Esophagus (tissue), 2 donors: ENCODE results near the gene PPP3CB. TPM values are rescaled to one million over a fixed set of nuclear protein-coding genes. Genes with fewer than 3 reads are reported as not detected.

Experiments used
- H3K27ac ChIP-seq, 2 donors: one replicate each; pipeline ENCODE4 v1.5.1; 2013; ENCODE audit warnings: low read depth in 2 of 2, mild to moderate bottlenecking in 2 of 2, inconsistent platforms in 1 of 2, low read length in 1 of 2, moderate library complexity in 1 of 2
- H3K27me3 ChIP-seq, 2 donors: one replicate each; pipeline ENCODE4 v1.6.1; 2013; ENCODE audit warnings: low read length in 2 of 2, control low read depth in 1 of 2, mild to moderate bottlenecking in 1 of 2; ENCODE audit not compliant: insufficient read depth in 2 of 2, control insufficient read depth in 1 of 2
- H3K36me3 ChIP-seq, 2 donors: one replicate each; pipeline ENCODE4 v1.6.1; 2013; ENCODE audit warnings: low read length in 1 of 2; ENCODE audit not compliant: control insufficient read depth in 2 of 2, insufficient read depth in 2 of 2
- H3K4me1 ChIP-seq, 2 donors: one replicate each; pipeline ENCODE4 v1.6.1; 2013; ENCODE audit warnings: low read length in 1 of 2; ENCODE audit not compliant: control insufficient read depth in 2 of 2, insufficient read depth in 2 of 2
- H3K4me3 ChIP-seq, 2 donors: one replicate each; pipeline ENCODE4 v1.5.1; 2013; ENCODE audit warnings: low read length in 2 of 2, mild to moderate bottlenecking in 2 of 2, low read depth in 1 of 2, moderate library complexity in 1 of 2
- H3K9me3 ChIP-seq, 2 donors: one replicate each; pipeline ENCODE4 v1.6.1; 2013; ENCODE audit warnings: mild to moderate bottlenecking in 2 of 2, low read depth in 1 of 2, low read length in 1 of 2, moderate library complexity in 1 of 2; ENCODE audit not compliant: control insufficient read depth in 2 of 2, insufficient read depth in 1 of 2
- WGBS, 2 donors: extraction: QIAGEN DNeasy Blood & Tissue Kit; methylation state at CpG; one replicate each; pipeline ENCODE4 v1.1.7; 2013; 5-methylcytosine and 5-hydroxymethylcytosine counted together
- polyA plus RNA-seq, 2 donors: library from polyadenylated mRNA; stranded (reverse); fragments of 200-250 nt; gene quantifications; one replicate each; pipeline ENCODE4 v1.2.3, GENCODE V29; 2013
- donor health status: healthy with polysubstance abuse.
- donor health status: Bipolar disorder and iron deficiency.

The PPP3CB gene
- polyA plus RNA-seq, 2 donors: 15.7 to 16.7 TPM

- no peaks in the 10 kb centered on the region for H3K27me3 ChIP-seq
- no peak overlapping the region for H3K27ac ChIP-seq
- no peaks in the 10 kb centered on the region for H3K4me1 ChIP-seq
- H3K9me3 ChIP-seq: no peaks in the 10 kb centered on the region
- WGBS, 2 donors: 97 to 98% methylated on average over 4 of the region's 4 CpGs
- H3K36me3 ChIP-seq: peaks cover 3 to 9% of the 10 kb centered on the region in 2 donors
- H3K4me3 ChIP-seq: no peak overlapping the region
Measured at GRCh38 chr10:73512207-73512743, 16.5 kb upstream of the PPP3CB start.

- Histone ChIP-seq H3K4me1 (no peaks in the 10 kb centered on the region), H3K9me3 (no peaks in the 10 kb centered on the region), H3K4me3 (no peak overlapping the region), H3K27me3 (no peaks in the 10 kb centered on the region), H3K36me3 (peaks cover under 1 to 5% of the 10 kb centered on the region in 2 donors), H3K27ac (no peak overlapping the region)
- WGBS, 2 donors: 86 to 96% methylated on average over 5 of the region's 5 CpGs
Measured at GRCh38 chr10:73509695-73510094, 13.9 kb upstream of the PPP3CB start.

GRCh38 chr10:73506491-73506890 is 10.7 kb upstream of the PPP3CB start:
- Histone ChIP-seq H3K9me3 (no peaks in the 10 kb centered on the region), H3K27ac (no peak overlapping the region), H3K27me3 (no peaks in the 10 kb centered on the region), H3K4me3 (no peak overlapping the region), H3K4me1 (no peaks in the 10 kb centered on the region), H3K36me3 (peaks cover 5 to 7% of the 10 kb centered on the region in 2 donors)
- WGBS, 2 donors: 75 to 97% methylated on average over 1 of the region's 1 CpG

- peaks cover 5 to 7% of the 10 kb centered on the region in 2 donors for H3K36me3 ChIP-seq
- H3K4me3 ChIP-seq: no peak overlapping the region
- no peaks in the 10 kb centered on the region for H3K27me3 ChIP-seq
- H3K4me1 ChIP-seq: no peaks in the 10 kb centered on the region
- no peak overlapping the region for H3K27ac ChIP-seq
- no peaks in the 10 kb centered on the region for H3K9me3 ChIP-seq
Measured at GRCh38 chr10:73506074-73506473, 10.2 kb upstream of the PPP3CB start.

GRCh38 chr10:73503037-73503436 is 7.2 kb upstream of the PPP3CB start:
- Histone ChIP-seq H3K27me3 (no peaks in the 10 kb centered on the region), H3K4me3 (no peak overlapping the region), H3K9me3 (no peaks in the 10 kb centered on the region), H3K36me3 (peaks cover 5 to 16% of the 10 kb centered on the region in 2 donors), H3K27ac (no peak overlapping the region), H3K4me1 (no peaks in the 10 kb centered on the region)
- 97 to 98% methylated on average over 1 of the region's 1 CpG for WGBS, 2 donors

GRCh38 chr10:73501651-73502050 is 5.8 kb upstream of the PPP3CB start:
- Histone ChIP-seq H3K4me1 (no peaks in the 10 kb centered on the region), H3K9me3 (no peaks in the 10 kb centered on the region), H3K27me3 (no peaks in the 10 kb centered on the region), H3K27ac (no peak overlapping the region), H3K36me3 (peaks cover 5 to 19% of the 10 kb centered on the region in 2 donors), H3K4me3 (no peak overlapping the region)

- Histone ChIP-seq H3K9me3 (no peaks in the 10 kb centered on the region), H3K4me1 (peaks cover 3% of the 10 kb centered on the region in 2 donors), H3K27ac (no peak overlapping the region), H3K36me3 (peaks cover 0 to 13% of the 10 kb centered on the region in 2 donors), H3K27me3 (no peaks in the 10 kb centered on the region), H3K4me3 (no peak overlapping the region)
- 83 to 84% methylated on average over 2 of the region's 2 CpGs for WGBS, 2 donors
Measured at GRCh38 chr10:73497623-73498022, 1.8 kb upstream of the PPP3CB start.

GRCh38 chr10:73495226-73495883 is 469 bp downstream of the PPP3CB start:
- Histone ChIP-seq H3K9me3 (no peaks in the 10 kb centered on the region), H3K4me1 (peaks cover 3% of the 10 kb centered on the region in 2 donors), H3K27me3 (no peaks in the 10 kb centered on the region), H3K36me3 (peaks cover 0 to 13% of the 10 kb centered on the region in 2 donors), H3K27ac (peak overlapping the region; percentile 99 to 100), H3K4me3 (peak overlapping the region; percentile 94 to 98)
- WGBS, 2 donors: 0% methylated on average over 40 to 55 of the region's 55 CpGs

- Histone ChIP-seq H3K27me3 (no peaks in the 10 kb centered on the region), H3K4me3 (peak overlapping the region; percentile 94 to 98), H3K9me3 (no peaks in the 10 kb centered on the region), H3K27ac (peak overlapping the region; percentile 99 to 100), H3K36me3 (peaks cover 0 to 10% of the 10 kb centered on the region in 2 donors), H3K4me1 (peaks cover 3% of the 10 kb centered on the region in 2 donors)
- WGBS, 2 donors: 0% methylated on average over 2 of the region's 2 CpGs
Measured at GRCh38 chr10:73494877-73495225, 973 bp downstream of the PPP3CB start.

- no peaks in the 10 kb centered on the region for H3K9me3 ChIP-seq
- WGBS, 2 donors: 90 to 92% methylated on average over 15 of the region's 15 CpGs
- H3K27me3 ChIP-seq: no peaks in the 10 kb centered on the region
- H3K36me3 ChIP-seq: peaks cover 0 to 9% of the 10 kb centered on the region in 2 donors
- peaks cover 3% of the 10 kb centered on the region in 2 donors for H3K4me1 ChIP-seq
- no peak overlapping the region for H3K4me3 ChIP-seq
- peak overlapping the region in 1 of 2 donors; percentile 17 for H3K27ac ChIP-seq
Measured at GRCh38 chr10:73494213-73494612, 1.6 kb downstream of the PPP3CB start.
